SK-N-SH treated with all-trans-retinoic acid at 6 μM for 48 hours (cell line): ENCODE results near the gene TULP1.

Experiments
- BACH2 ChIP-seq: fragments of 250-450 bp; sonication (Bioruptor Pico); IDR thresholded peaks from 2 replicates; pipeline ENCODE4 v1.9.0; 2021; ENCODE audit warnings: mild to moderate bottlenecking, borderline replicate concordance
- CREB5 ChIP-seq: fragments of 250-450 bp; sonication (Bioruptor Pico); IDR thresholded peaks from 2 replicates; pipeline ENCODE4 v1.5.1; 2020; ENCODE audit warnings: low read depth, mild to moderate bottlenecking, moderate library complexity
- ESRRG ChIP-seq: fragments of 250-450 bp; sonication (Bioruptor Pico); IDR thresholded peaks from 2 replicates; pipeline ENCODE4 v1.6.1; 2021; ENCODE audit warnings: mild to moderate bottlenecking
- PPARA ChIP-seq: fragments of 250-450 bp; sonication (Bioruptor Pico); IDR thresholded peaks from 2 replicates; pipeline ENCODE4 v1.5.0; 2020; ENCODE audit warnings: mild to moderate bottlenecking, borderline replicate concordance
- RARB ChIP-seq: fragments of 250-450 bp; sonication (Bioruptor Pico); IDR thresholded peaks from 2 replicates; pipeline ENCODE4 v1.8.0; 2021; ENCODE audit warnings: mild to moderate bottlenecking, moderate library complexity
- ZFP3 ChIP-seq: fragments of 250-450 bp; sonication (Bioruptor Pico); IDR thresholded peaks from 2 replicates; pipeline ENCODE4 v1.5.0; 2020; ENCODE audit warnings: mild to moderate bottlenecking, moderate library complexity
- ZFP30 ChIP-seq: fragments of 450-650 bp; formaldehyde crosslinking; IDR thresholded peaks from 2 replicates; pipeline ENCODE4 v1.5.0; 2022; ENCODE audit warnings: mild to moderate bottlenecking, moderate library complexity
- ZNF565 ChIP-seq: fragments of 450-650 bp; formaldehyde crosslinking; conservative IDR thresholded peaks from 2 replicates; pipeline ENCODE4 v1.5.0; 2020; ENCODE audit warnings: low read depth, mild to moderate bottlenecking, moderate library complexity
- TF ChIP-seq, protein P1 (sequence below): fragments of 250-450 bp; sonication (Bioruptor Pico); IDR thresholded peaks from 2 replicates; pipeline ENCODE4 v1.8.0; 2020; ENCODE audit warnings: mild to moderate bottlenecking, moderate library complexity, borderline replicate concordance
- TF ChIP-seq, protein P2 (sequence below): fragments of 250-450 bp; sonication (Bioruptor Pico); IDR thresholded peaks from 2 replicates; pipeline ENCODE4 v1.5.0; 2020; ENCODE audit warnings: mild to moderate bottlenecking, moderate library complexity

DNA sequence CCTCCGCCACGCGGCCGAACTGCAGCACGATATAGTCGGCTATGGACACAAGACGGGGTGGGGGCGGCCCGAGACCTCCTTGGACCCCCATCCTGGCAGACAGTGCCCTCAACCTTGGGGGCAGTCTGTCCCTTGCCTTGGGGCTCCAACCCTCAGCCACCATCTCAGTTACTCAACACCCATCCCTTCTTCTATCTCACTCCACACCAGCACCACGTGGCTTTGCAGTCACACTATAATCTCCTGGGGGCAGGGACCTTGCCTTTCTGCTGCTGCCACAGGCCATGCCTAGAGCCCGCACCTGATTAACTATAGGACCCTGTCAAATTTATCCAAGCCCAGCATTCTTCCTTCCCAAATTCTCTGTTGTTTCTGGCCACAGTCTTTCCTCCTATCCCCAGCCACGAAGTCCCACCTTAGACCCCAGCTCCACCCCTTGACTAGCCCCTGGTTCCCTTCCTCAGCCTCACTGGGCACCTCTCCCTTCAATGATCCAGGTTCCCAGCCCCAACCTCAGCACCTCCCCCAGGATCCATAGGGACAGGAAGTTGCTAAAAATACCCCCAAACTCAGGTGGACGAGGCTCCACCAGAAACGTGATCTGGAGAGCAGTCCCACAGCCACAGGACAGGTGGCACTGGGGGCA, 14.2 kb downstream of the TULP1 start:
- no peak for TF ChIP-seq BACH2
- no peak for TF ChIP-seq ZNF565 (CRISPR knock-in tag)
- TF ChIP-seq PPARA (CRISPR knock-in tag), result no peak
- TF ChIP-seq ESRRG, result no peak
- TF ChIP-seq, protein P1, sequence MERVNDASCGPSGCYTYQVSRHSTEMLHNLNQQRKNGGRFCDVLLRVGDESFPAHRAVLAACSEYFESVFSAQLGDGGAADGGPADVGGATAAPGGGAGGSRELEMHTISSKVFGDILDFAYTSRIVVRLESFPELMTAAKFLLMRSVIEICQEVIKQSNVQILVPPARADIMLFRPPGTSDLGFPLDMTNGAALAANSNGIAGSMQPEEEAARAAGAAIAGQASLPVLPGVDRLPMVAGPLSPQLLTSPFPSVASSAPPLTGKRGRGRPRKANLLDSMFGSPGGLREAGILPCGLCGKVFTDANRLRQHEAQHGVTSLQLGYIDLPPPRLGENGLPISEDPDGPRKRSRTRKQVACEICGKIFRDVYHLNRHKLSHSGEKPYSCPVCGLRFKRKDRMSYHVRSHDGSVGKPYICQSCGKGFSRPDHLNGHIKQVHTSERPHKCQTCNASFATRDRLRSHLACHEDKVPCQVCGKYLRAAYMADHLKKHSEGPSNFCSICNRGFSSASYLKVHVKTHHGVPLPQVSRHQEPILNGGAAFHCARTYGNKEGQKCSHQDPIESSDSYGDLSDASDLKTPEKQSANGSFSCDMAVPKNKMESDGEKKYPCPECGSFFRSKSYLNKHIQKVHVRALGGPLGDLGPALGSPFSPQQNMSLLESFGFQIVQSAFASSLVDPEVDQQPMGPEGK (CRISPR knock-in tag), result no peak
- no peak for TF ChIP-seq ZFP3 (CRISPR knock-in tag)
- TF ChIP-seq CREB5 (CRISPR knock-in tag), result no peak
- TF ChIP-seq, protein P2, sequence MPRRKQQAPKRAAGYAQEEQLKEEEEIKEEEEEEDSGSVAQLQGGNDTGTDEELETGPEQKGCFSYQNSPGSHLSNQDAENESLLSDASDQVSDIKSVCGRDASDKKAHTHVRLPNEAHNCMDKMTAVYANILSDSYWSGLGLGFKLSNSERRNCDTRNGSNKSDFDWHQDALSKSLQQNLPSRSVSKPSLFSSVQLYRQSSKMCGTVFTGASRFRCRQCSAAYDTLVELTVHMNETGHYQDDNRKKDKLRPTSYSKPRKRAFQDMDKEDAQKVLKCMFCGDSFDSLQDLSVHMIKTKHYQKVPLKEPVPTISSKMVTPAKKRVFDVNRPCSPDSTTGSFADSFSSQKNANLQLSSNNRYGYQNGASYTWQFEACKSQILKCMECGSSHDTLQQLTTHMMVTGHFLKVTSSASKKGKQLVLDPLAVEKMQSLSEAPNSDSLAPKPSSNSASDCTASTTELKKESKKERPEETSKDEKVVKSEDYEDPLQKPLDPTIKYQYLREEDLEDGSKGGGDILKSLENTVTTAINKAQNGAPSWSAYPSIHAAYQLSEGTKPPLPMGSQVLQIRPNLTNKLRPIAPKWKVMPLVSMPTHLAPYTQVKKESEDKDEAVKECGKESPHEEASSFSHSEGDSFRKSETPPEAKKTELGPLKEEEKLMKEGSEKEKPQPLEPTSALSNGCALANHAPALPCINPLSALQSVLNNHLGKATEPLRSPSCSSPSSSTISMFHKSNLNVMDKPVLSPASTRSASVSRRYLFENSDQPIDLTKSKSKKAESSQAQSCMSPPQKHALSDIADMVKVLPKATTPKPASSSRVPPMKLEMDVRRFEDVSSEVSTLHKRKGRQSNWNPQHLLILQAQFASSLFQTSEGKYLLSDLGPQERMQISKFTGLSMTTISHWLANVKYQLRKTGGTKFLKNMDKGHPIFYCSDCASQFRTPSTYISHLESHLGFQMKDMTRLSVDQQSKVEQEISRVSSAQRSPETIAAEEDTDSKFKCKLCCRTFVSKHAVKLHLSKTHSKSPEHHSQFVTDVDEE, result no peak
- TF ChIP-seq ZFP30, result no peak
- no peak for TF ChIP-seq RARB (CRISPR knock-in tag)
